Mesothelial cell of epicardium (in vitro differentiated cells): Measurements from ENCODE around the gene APOO. TPM values are rescaled to one million over a fixed set of nuclear protein-coding genes. Genes with fewer than 3 reads are reported as not detected.

Experiments used
- DNase-seq, 2 experiments: peaks; one replicate each; pipeline ENCODE4 v3.0.0; 2021; ENCODE audit warnings: low spot score in 2 of 2; ENCODE audit not compliant: unreplicated experiment in 2 of 2
- H3K27ac Mint-ChIP-seq: 2 replicates; pipeline ENCODE4 v1.8.0; 2021; ENCODE audit warnings: mixed read lengths
- H3K27me3 Mint-ChIP-seq: 2 replicates; pipeline ENCODE4 v1.8.0; 2021; ENCODE audit warnings: low read depth, mixed read lengths
- H3K36me3 Mint-ChIP-seq: 2 replicates; pipeline ENCODE4 v1.8.0; 2021; ENCODE audit warnings: mixed read lengths
- H3K4me1 Mint-ChIP-seq: 2 replicates; pipeline ENCODE4 v1.8.0; 2021; ENCODE audit warnings: mixed read lengths
- H3K4me3 Mint-ChIP-seq: 2 replicates; pipeline ENCODE4 v1.8.0; 2021; ENCODE audit warnings: mild to moderate bottlenecking, moderate library complexity, mixed read lengths
- H3K9me3 Mint-ChIP-seq: 2 replicates; pipeline ENCODE4 v1.8.0; 2021; ENCODE audit warnings: mixed read lengths
- total RNA-seq: library from RNA; stranded (reverse); gene quantifications from 3 replicates; pipeline ENCODE4 v1.2.1, GENCODE V29; 2021
- TF ChIP-seq, protein P1 (sequence below): fragments of 200-600 bp; sonication (generic); IDR thresholded peaks from one replicate; pipeline ENCODE4 v1.5.0; 2021; ENCODE audit warnings: antibody characterized with exemption; ENCODE audit not compliant: unreplicated experiment

APOO gene
- total RNA-seq, 1 donor from 2014 or later: 50.5 TPM

DNA sequence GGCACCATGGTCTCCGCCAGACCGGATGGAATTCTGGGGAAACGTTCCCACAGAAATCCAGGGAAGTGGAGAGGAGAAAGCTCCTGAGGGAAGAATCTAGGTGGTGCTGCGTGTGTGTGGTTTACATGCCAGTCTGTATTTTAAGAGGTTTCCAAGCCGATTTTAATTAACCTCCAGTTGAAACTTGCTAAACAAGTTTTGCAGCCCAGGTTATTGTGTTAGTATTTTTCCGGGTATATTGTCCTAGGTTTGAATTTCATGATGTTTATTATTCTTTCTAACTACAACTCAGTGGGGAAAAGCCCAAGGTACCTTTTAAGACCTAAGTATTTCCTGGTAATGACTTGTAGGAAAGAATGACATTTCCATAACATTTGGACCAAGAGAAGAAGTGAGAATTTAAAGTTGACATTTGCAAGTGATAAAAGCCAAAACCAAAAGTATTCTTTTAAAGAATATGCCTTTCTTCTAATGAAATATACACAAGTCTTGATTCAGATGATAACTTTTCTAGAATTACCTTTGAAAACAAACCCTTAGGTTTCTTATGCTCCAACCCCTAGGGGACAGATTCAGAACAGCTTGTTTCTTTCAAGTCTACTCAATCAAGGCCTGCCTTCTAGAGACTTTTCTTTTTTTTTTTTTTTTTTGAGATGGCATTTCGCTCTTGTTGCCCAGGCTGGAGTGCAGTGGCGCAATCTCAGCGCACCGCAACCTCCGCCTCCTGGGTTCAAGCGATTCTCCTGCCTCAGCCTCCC, 110.2 kb downstream of the APOO start:
- Mint-ChIP-seq H3K36me3 (no peaks in the 10 kb centered on the region), H3K27ac (peak overlapping the region; percentile 94), H3K4me3 (no peak overlapping the region), H3K27me3 (no peaks in the 10 kb centered on the region), H3K4me1 (peaks cover 51% of the 10 kb centered on the region), H3K9me3 (no peaks in the 10 kb centered on the region)
- TF ChIP-seq, protein P1, sequence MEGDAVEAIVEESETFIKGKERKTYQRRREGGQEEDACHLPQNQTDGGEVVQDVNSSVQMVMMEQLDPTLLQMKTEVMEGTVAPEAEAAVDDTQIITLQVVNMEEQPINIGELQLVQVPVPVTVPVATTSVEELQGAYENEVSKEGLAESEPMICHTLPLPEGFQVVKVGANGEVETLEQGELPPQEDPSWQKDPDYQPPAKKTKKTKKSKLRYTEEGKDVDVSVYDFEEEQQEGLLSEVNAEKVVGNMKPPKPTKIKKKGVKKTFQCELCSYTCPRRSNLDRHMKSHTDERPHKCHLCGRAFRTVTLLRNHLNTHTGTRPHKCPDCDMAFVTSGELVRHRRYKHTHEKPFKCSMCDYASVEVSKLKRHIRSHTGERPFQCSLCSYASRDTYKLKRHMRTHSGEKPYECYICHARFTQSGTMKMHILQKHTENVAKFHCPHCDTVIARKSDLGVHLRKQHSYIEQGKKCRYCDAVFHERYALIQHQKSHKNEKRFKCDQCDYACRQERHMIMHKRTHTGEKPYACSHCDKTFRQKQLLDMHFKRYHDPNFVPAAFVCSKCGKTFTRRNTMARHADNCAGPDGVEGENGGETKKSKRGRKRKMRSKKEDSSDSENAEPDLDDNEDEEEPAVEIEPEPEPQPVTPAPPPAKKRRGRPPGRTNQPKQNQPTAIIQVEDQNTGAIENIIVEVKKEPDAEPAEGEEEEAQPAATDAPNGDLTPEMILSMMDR: no peak
- DNase-seq: peak in 1 of 2 experiments; percentile 40

DNA sequence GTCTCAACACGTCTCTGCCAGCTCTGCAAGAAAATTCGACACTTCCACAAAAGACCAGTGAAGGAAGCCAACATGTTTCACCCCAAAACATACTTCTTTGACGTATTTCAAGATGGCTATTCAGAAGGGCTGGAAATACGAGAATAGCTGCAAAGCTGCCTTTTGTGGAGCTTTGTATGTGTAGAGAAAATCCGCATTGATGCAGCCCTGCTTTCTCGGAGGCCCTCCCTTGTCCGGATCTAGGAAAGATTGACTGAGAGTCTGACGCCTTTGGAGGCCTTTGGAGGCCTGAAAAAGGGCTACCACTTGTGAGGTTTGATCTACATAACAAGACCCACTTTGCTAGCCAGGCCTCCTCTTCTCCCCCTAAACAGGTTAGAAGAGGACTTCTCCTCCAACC, 112.5 kb downstream of the APOO start:
- H3K4me1 Mint-ChIP-seq: peaks cover 48% of the 10 kb centered on the region
- TF ChIP-seq, protein P1: no peak
- H3K9me3 Mint-ChIP-seq: no peaks in the 10 kb centered on the region
- H3K36me3 Mint-ChIP-seq: no peaks in the 10 kb centered on the region
- peak overlapping the region; percentile 57 for H3K27ac Mint-ChIP-seq
- no peak overlapping the region for H3K4me3 Mint-ChIP-seq
- DNase-seq: no peak
- no peaks in the 10 kb centered on the region for H3K27me3 Mint-ChIP-seq

GRCh38 chrX:23792861-23793553, 114.7 kb downstream of the APOO start:
- Mint-ChIP-seq H3K4me1 (peaks cover 37% of the 10 kb centered on the region), H3K36me3 (no peaks in the 10 kb centered on the region), H3K27me3 (no peaks in the 10 kb centered on the region), H3K27ac (peak overlapping the region; percentile 47), H3K4me3 (no peak overlapping the region), H3K9me3 (no peaks in the 10 kb centered on the region)
- TF ChIP-seq, protein P1: no peak
- DNase-seq: no peak

GRCh38 chrX:23790155-23790497, 117.6 kb downstream of the APOO start:
- Mint-ChIP-seq H3K4me3 (no peak overlapping the region), H3K4me1 (peaks cover 22% of the 10 kb centered on the region), H3K9me3 (no peaks in the 10 kb centered on the region), H3K27me3 (no peaks in the 10 kb centered on the region), H3K36me3 (peaks cover 17% of the 10 kb centered on the region), H3K27ac (no peak overlapping the region)
- DNase-seq: no peak
- TF ChIP-seq, protein P1: no peak

DNA sequence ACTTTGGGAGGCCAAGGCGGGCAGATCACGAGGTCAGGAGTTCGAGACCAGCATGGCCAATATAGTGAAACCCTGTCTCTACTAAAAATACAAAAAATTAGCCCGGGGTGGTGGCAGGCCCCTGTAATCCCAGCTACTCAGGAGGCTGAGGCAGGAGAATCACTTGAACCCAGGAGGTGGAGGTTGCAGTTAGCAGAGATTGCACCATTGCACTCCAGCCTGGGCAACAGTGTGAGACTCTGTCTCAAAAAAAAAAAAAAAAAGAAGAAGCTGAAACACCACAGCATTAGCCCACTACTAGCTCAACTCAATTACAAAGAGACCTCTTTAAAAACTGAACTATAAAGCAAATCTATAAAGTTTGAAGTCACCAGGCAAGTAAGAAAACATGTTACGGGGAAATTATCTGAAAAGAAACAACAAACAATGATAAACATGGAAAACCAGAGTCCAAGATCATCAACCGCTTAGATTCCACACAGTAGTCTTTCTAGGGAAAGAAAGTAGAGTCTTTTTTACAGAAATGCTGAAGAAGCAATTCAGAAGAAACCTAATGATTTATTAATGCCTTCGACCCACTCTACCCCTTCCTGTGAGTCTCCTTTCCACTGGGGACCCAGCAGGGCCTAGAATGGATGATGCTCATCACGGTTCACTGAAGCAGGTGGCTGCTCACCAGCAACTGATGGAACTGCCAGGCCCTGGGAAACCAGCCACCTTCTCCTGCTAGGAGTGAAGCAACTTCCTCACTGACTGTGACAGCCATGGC, 118.2 kb downstream of the APOO start:
- Mint-ChIP-seq H3K4me1 (peaks cover 22% of the 10 kb centered on the region), H3K27me3 (no peaks in the 10 kb centered on the region), H3K4me3 (no peak overlapping the region), H3K9me3 (no peaks in the 10 kb centered on the region), H3K36me3 (peaks cover 18% of the 10 kb centered on the region), H3K27ac (no peak overlapping the region)
- TF ChIP-seq, protein P1: no peak
- DNase-seq: no peak
